PC-3 (cell line): ENCODE measurements around the gene SEMA4B.

Experiments used
- EZH2 ChIP-seq: fragments of 300-600 bp; sonication (generic); IDR thresholded peaks from one replicate; pipeline ENCODE4 v1.6.1; 2017; ENCODE audit warnings: antibody characterized with exemption, mild to moderate bottlenecking, low read length; ENCODE audit not compliant: unreplicated experiment
- EZH2phosphoT487 ChIP-seq: fragments of 300-600 bp; sonication (generic); IDR thresholded peaks from 2 replicates; pipeline ENCODE4 v1.6.1; 2018; ENCODE audit warnings: mild to moderate bottlenecking, antibody characterized with exemption, low read length, borderline replicate concordance
- TF ChIP-seq, protein P1 (sequence below): fragments of 300-600 bp; sonication (generic); conservative IDR thresholded peaks from 2 replicates; pipeline ENCODE4 v1.5.1; 2017; ENCODE audit warnings: antibody characterized with exemption, low read depth, mild to moderate bottlenecking, low read length

DNA sequence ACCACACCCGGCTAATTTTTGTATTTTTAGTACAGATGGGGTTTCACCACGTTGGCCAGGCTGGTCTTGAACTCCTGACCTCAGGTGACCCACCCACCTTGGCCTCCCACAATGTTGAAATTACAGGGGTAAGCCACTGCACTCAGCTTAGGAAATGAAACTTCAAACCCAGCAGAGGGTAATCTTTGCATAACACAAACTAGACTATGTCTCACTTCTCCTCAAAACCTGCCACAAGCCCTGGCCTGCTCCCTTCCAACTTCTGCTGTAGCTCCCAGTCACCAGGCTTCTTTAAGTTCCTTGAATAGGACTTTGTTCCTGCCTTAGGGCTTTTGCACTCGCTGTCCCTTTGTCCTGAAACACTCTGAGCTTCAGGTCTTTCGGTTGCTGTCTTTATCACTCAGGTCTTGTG is 39.2 kb upstream of the SEMA4B start:
- TF ChIP-seq, protein P1, sequence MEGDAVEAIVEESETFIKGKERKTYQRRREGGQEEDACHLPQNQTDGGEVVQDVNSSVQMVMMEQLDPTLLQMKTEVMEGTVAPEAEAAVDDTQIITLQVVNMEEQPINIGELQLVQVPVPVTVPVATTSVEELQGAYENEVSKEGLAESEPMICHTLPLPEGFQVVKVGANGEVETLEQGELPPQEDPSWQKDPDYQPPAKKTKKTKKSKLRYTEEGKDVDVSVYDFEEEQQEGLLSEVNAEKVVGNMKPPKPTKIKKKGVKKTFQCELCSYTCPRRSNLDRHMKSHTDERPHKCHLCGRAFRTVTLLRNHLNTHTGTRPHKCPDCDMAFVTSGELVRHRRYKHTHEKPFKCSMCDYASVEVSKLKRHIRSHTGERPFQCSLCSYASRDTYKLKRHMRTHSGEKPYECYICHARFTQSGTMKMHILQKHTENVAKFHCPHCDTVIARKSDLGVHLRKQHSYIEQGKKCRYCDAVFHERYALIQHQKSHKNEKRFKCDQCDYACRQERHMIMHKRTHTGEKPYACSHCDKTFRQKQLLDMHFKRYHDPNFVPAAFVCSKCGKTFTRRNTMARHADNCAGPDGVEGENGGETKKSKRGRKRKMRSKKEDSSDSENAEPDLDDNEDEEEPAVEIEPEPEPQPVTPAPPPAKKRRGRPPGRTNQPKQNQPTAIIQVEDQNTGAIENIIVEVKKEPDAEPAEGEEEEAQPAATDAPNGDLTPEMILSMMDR: no peak
- TF ChIP-seq EZH2: no peak
- TF ChIP-seq EZH2phosphoT487: no peak
